Mesenchymal stem cell (in vitro differentiated cells and primary cell): ENCODE results near the gene NMUR1.
A peak's percentile ranks its signal among the peaks of the same experiment; 100 is the strongest.

Source experiments
- DNase-seq: peaks from one replicate; pipeline ENCODE4 v3.0.0-alpha.2; 2013
- H2AFZ ChIP-seq: one replicate; pipeline ENCODE4 v1.6.1; 2013; ENCODE audit warnings: low read depth, mild to moderate bottlenecking, control low read depth, inconsistent platforms, low read length, moderate library complexity
- H2AK5ac ChIP-seq: 2 replicates; pipeline ENCODE4 v1.6.1; 2013; ENCODE audit warnings: low read length, moderate library complexity, mild to moderate bottlenecking, inconsistent platforms; ENCODE audit not compliant: severe bottlenecking
- H2BK120ac ChIP-seq: one replicate; pipeline ENCODE4 v1.6.1; 2013; ENCODE audit warnings: low read depth, mild to moderate bottlenecking, inconsistent platforms, low read length, moderate library complexity
- H2BK12ac ChIP-seq, 2 experiments: one replicate each; pipeline ENCODE4 v1.6.1; 2013; ENCODE audit warnings: inconsistent platforms in 2 of 2, low read length in 2 of 2, mild to moderate bottlenecking in 2 of 2, moderate library complexity in 2 of 2, control low read depth in 1 of 2
- H2BK15ac ChIP-seq: one replicate; pipeline ENCODE4 v1.6.1; 2013; ENCODE audit warnings: mild to moderate bottlenecking, low read depth, inconsistent platforms; ENCODE audit not compliant: poor library complexity, severe bottlenecking
- H2BK5ac ChIP-seq: 2 replicates; pipeline ENCODE4 v1.6.1; 2013; ENCODE audit warnings: low read depth, mild to moderate bottlenecking, low read length, control low read depth, inconsistent platforms; ENCODE audit not compliant: poor library complexity, severe bottlenecking
- H3K14ac ChIP-seq, 2 experiments: one replicate each; pipeline ENCODE4 v1.6.1; 2013; ENCODE audit warnings: inconsistent platforms in 2 of 2, low read length in 2 of 2, control low read depth in 1 of 2, mild to moderate bottlenecking in 1 of 2, moderate library complexity in 1 of 2
- H3K18ac ChIP-seq, 2 experiments: one replicate each; pipeline ENCODE4 v1.6.1; 2013; ENCODE audit warnings: inconsistent platforms in 2 of 2, low read length in 2 of 2, control low read depth in 1 of 2, low read depth in 1 of 2, mild to moderate bottlenecking in 1 of 2
- H3K23ac ChIP-seq, 2 experiments: one replicate each; pipeline ENCODE4 v1.6.1; 2013; ENCODE audit warnings: inconsistent platforms in 2 of 2, low read length in 2 of 2, mild to moderate bottlenecking in 2 of 2, moderate library complexity in 2 of 2, control low read depth in 1 of 2
- H3K27ac ChIP-seq: 2 replicates; pipeline ENCODE4 v1.5.1; 2013; ENCODE audit warnings: mild to moderate bottlenecking, moderate library complexity, low read length, control low read depth, inconsistent platforms; ENCODE audit not compliant: poor library complexity, severe bottlenecking
- H3K27me3 ChIP-seq, 2 experiments: 2 replicates each; pipeline versions ENCODE4 v1.6.1 to v1.7.0; 2013; ENCODE audit warnings: low read length in 2 of 2, mild to moderate bottlenecking in 2 of 2, moderate library complexity in 2 of 2, control low read depth in 1 of 2, inconsistent platforms in 1 of 2; ENCODE audit not compliant: control insufficient read depth in 1 of 2, insufficient read depth in 1 of 2
- H3K36me3 ChIP-seq, 2 experiments: 2 replicates each; pipeline versions ENCODE4 v1.6.1 to v1.7.0; 2013; ENCODE audit warnings: low read length in 2 of 2, control low read depth in 1 of 2, inconsistent platforms in 1 of 2, low read depth in 1 of 2, mild to moderate bottlenecking in 1 of 2; ENCODE audit not compliant: insufficient read depth in 2 of 2, control insufficient read depth in 1 of 2
- H3K4ac ChIP-seq, 2 experiments: one replicate each; pipeline ENCODE4 v1.6.1; 2013; ENCODE audit warnings: inconsistent platforms in 2 of 2, low read length in 2 of 2, mild to moderate bottlenecking in 2 of 2, moderate library complexity in 2 of 2, control low read depth in 1 of 2, low read depth in 1 of 2
- H3K4me1 ChIP-seq: 2 replicates; pipeline ENCODE4 v1.6.1; 2013; ENCODE audit warnings: low read depth, low read length, control low read depth; ENCODE audit not compliant: control insufficient read depth, insufficient read depth
- H3K4me2 ChIP-seq: 2 replicates; pipeline ENCODE4 v1.6.1; 2013; ENCODE audit warnings: low read length, mild to moderate bottlenecking, inconsistent platforms; ENCODE audit not compliant: poor library complexity, severe bottlenecking
- H3K4me3 ChIP-seq, 2 experiments: 2 replicates each; pipeline versions ENCODE4 v1.5.1 to v1.7.0; 2013; ENCODE audit warnings: low read length in 2 of 2, mild to moderate bottlenecking in 2 of 2, control low read depth in 1 of 2, low read depth in 1 of 2; ENCODE audit not compliant: insufficient read depth in 1 of 2
- H3K79me1 ChIP-seq: replicated peaks from 2 replicates; pipeline ENCODE4 v1.6.1; 2013; ENCODE audit warnings: mild to moderate bottlenecking, control low read depth, low read length, inconsistent platforms; ENCODE audit not compliant: poor library complexity, severe bottlenecking
- H3K9ac ChIP-seq: 2 replicates; pipeline ENCODE4 v1.7.0; 2013; ENCODE audit warnings: mild to moderate bottlenecking, low read length, moderate library complexity
- H3K9me3 ChIP-seq: 2 replicates; pipeline ENCODE4 v1.7.0; 2013; ENCODE audit warnings: mild to moderate bottlenecking, low read length; ENCODE audit not compliant: control insufficient read depth
- H4K8ac ChIP-seq: one replicate; pipeline ENCODE4 v1.6.1; 2013; ENCODE audit warnings: inconsistent platforms, mild to moderate bottlenecking, low read length, moderate library complexity
- H4K91ac ChIP-seq: one replicate; pipeline ENCODE4 v1.6.1; 2013; ENCODE audit warnings: mild to moderate bottlenecking, low read length, inconsistent platforms
- WGBS: methylation state at CpG from one replicate; pipeline ENCODE4 v1.1.7; 2013; ENCODE audit warnings: mixed read lengths; 5-methylcytosine and 5-hydroxymethylcytosine counted together

Gene NMUR1

GRCh38 chr2:231565887-231566594 is 35.8 kb upstream of the NMUR1 start:
- Histone ChIP-seq H3K79me1 (no peaks in the 10 kb centered on the region), H3K23ac (no peak overlapping the region), H3K27me3 (peaks cover 0 to 7% of the 10 kb centered on the region in 2 experiments), H2BK15ac (no peak overlapping the region), H2AK5ac (no peak overlapping the region), H2BK120ac (no peak overlapping the region), H3K4me2 (no peak overlapping the region), H3K14ac (no peak overlapping the region), H3K36me3 (no peaks in the 10 kb centered on the region), H3K18ac (no peak overlapping the region), H3K4me3 (no peak overlapping the region), H3K4ac (no peak overlapping the region), H3K9ac (no peak overlapping the region), H3K27ac (no peak overlapping the region), H2BK12ac (no peak overlapping the region), H2BK5ac (no peak overlapping the region), H2AFZ (no peak overlapping the region), H3K4me1 (peaks cover 2% of the 10 kb centered on the region), H4K8ac (no peak overlapping the region), H4K91ac (no peak overlapping the region), H3K9me3 (no peaks in the 10 kb centered on the region)
- WGBS: 75% methylated on average over 2 of the region's 4 CpGs
- no peak for DNase-seq

GRCh38 chr2:231563378-231563961 is 33.2 kb upstream of the NMUR1 start:
- no peak overlapping the region for H2BK5ac ChIP-seq
- peaks cover 0 to under 1% of the 10 kb centered on the region in 2 experiments for H3K27me3 ChIP-seq
- H2AFZ ChIP-seq: no peak overlapping the region
- H3K18ac ChIP-seq: no peak overlapping the region
- H3K4me2 ChIP-seq: no peak overlapping the region
- H2BK12ac ChIP-seq: no peak overlapping the region
- no peak overlapping the region for H3K23ac ChIP-seq
- DNase-seq: peak; percentile 73
- no peak overlapping the region for H4K91ac ChIP-seq
- H3K9ac ChIP-seq: no peak overlapping the region
- H4K8ac ChIP-seq: no peak overlapping the region
- no peak overlapping the region for H2AK5ac ChIP-seq
- no peaks in the 10 kb centered on the region for H3K79me1 ChIP-seq
- H3K36me3 ChIP-seq: no peaks in the 10 kb centered on the region
- no peak overlapping the region for H2BK15ac ChIP-seq
- H2BK120ac ChIP-seq: no peak overlapping the region
- H3K4ac ChIP-seq: no peak overlapping the region
- H3K14ac ChIP-seq: no peak overlapping the region
- no peaks in the 10 kb centered on the region for H3K9me3 ChIP-seq
- WGBS: 11% methylated on average over 3 of the region's 3 CpGs
- H3K27ac ChIP-seq: no peak overlapping the region
- H3K4me3 ChIP-seq: no peak overlapping the region
- no peaks in the 10 kb centered on the region for H3K4me1 ChIP-seq

- peak overlapping the region; percentile 37 for H2BK15ac ChIP-seq
- peaks cover 8% of the 10 kb centered on the region for H3K9me3 ChIP-seq
- H3K9ac ChIP-seq: peak overlapping the region; percentile 53
- H3K14ac ChIP-seq: no peak overlapping the region
- H4K91ac ChIP-seq: peak overlapping the region; percentile 19
- peak overlapping the region; percentile 7 for H2AFZ ChIP-seq
- no peaks in the 10 kb centered on the region for H3K79me1 ChIP-seq
- H2BK120ac ChIP-seq: no peak overlapping the region
- 57% methylated on average over 11 of the region's 11 CpGs for WGBS
- H3K27ac ChIP-seq: no peak overlapping the region
- H2BK12ac ChIP-seq: peak overlapping the region in 1 of 2 experiments; percentile 17
- no peak overlapping the region for H3K4me2 ChIP-seq
- DNase-seq: peak; percentile 84
- H2AK5ac ChIP-seq: no peak overlapping the region
- no peak overlapping the region for H3K23ac ChIP-seq
- no peak overlapping the region for H2BK5ac ChIP-seq
- H4K8ac ChIP-seq: no peak overlapping the region
- no peak overlapping the region for H3K4ac ChIP-seq
- no peak overlapping the region for H3K18ac ChIP-seq
- no peaks in the 10 kb centered on the region for H3K27me3 ChIP-seq
- H3K4me1 ChIP-seq: peaks cover 4% of the 10 kb centered on the region
- H3K4me3 ChIP-seq: no peak overlapping the region
- H3K36me3 ChIP-seq: no peaks in the 10 kb centered on the region
Observed at GRCh38 chr2:231557571-231558217, 27.4 kb upstream of the NMUR1 start.

GRCh38 chr2:231556981-231557380 is 26.7 kb upstream of the NMUR1 start:
- Histone ChIP-seq H3K79me1 (no peaks in the 10 kb centered on the region), H3K27me3 (no peaks in the 10 kb centered on the region), H3K14ac (no peak overlapping the region), H3K4me1 (peaks cover 4% of the 10 kb centered on the region), H3K27ac (no peak overlapping the region), H3K36me3 (no peaks in the 10 kb centered on the region), H3K4me3 (no peak overlapping the region), H2AK5ac (no peak overlapping the region), H2BK120ac (no peak overlapping the region), H3K9ac (no peak overlapping the region), H4K91ac (no peak overlapping the region), H3K18ac (no peak overlapping the region), H2BK12ac (no peak overlapping the region), H3K9me3 (peaks cover 11% of the 10 kb centered on the region), H3K4ac (no peak overlapping the region), H2BK5ac (no peak overlapping the region), H4K8ac (no peak overlapping the region), H2BK15ac (peak overlapping the region; percentile 23), H3K4me2 (no peak overlapping the region), H3K23ac (no peak overlapping the region), H2AFZ (no peak overlapping the region)
- 84% methylated on average over 7 of the region's 7 CpGs for WGBS
- no peak for DNase-seq
